K562 (cell line): ENCODE measurements around the gene FOXL2NB. TPM values are rescaled to one million over a fixed set of nuclear protein-coding genes. Genes with fewer than 3 reads are reported as not detected.

Experiments used
- CREBBP ChIP-seq: IDR thresholded peaks from one replicate; pipeline ENCODE4 v1.6.1; 2012; ENCODE audit warnings: low read depth, mild to moderate bottlenecking, control low read depth, inconsistent platforms, low read length
- DDX20 ChIP-seq: fragments of 450-650 bp; IDR thresholded peaks from 2 replicates; pipeline ENCODE4 v1.6.1; 2016; ENCODE audit warnings: missing genetic modification characterization, low read depth, mild to moderate bottlenecking, missing compliant biosample characterization, moderate library complexity
- EHMT2 ChIP-seq: fragments of 450-650 bp; IDR thresholded peaks from 2 replicates; pipeline ENCODE4 v1.6.1; 2018; ENCODE audit warnings: antibody characterized with exemption
- ETV6 ChIP-seq, 3 experiments: fragments of 150-350 bp in 1 of 3; sonication (generic) in 1 of 3; formaldehyde crosslinking in 1 of 3; IDR thresholded peaks; 2 replicates each; pipeline versions ENCODE4 v1.6.1 to v1.8.0; 2014 to 2022; ENCODE audit warnings: borderline replicate concordance in 2 of 3, low read depth in 2 of 3, antibody characterized with exemption in 1 of 3, low read length in 1 of 3, mild to moderate bottlenecking in 1 of 3, missing genetic modification reagents in 1 of 3
- GABPB1 ChIP-seq: sonication (generic); formaldehyde crosslinking; IDR thresholded peaks from 2 replicates; pipeline ENCODE4 v1.8.0; 2022; ENCODE audit warnings: mild to moderate bottlenecking, missing genetic modification reagents
- HNRNPH1 ChIP-seq: fragments of 200-400 bp; formaldehyde crosslinking; optimal IDR thresholded peaks from 2 replicates; pipeline ENCODE3; 2017; ENCODE audit warnings: low read depth, mild to moderate bottlenecking, low read length, moderate library complexity
- ID3 ChIP-seq, 2 experiments: fragments of 250-450 bp in 1 of 2; fragments of 450-650 bp in 1 of 2; sonication (Bioruptor Pico) in 1 of 2; IDR thresholded peaks; 2 replicates each; pipeline versions ENCODE4 v1.6.1 to v1.8.0; 2016 to 2021; ENCODE audit warnings: mild to moderate bottlenecking in 2 of 2, moderate library complexity in 2 of 2, missing compliant biosample characterization in 1 of 2, missing genetic modification characterization in 1 of 2
- NEUROD1 ChIP-seq: fragments of 150-350 bp; IDR thresholded peaks from 2 replicates; pipeline ENCODE4 v1.6.1; 2014; ENCODE audit warnings: borderline replicate concordance, low read length, low read depth; ENCODE audit not compliant: partially characterized antibody
- PHF20 ChIP-seq: fragments of 450-650 bp; IDR thresholded peaks from 2 replicates; pipeline ENCODE4 v1.6.1; 2018; ENCODE audit not compliant: partially characterized antibody
- RBBP5 ChIP-seq: fragments of 200-600 bp; sonication (generic); IDR thresholded peaks from 2 replicates; pipeline ENCODE4 v1.6.1; 2012; ENCODE audit warnings: borderline replicate concordance, mild to moderate bottlenecking, low read length, control low read depth, inconsistent platforms; ENCODE audit not compliant: insufficient read depth, poor library complexity, severe bottlenecking
- SMAD4 ChIP-seq: fragments of 250-450 bp; sonication (Bioruptor Pico); conservative IDR thresholded peaks from 2 replicates; pipeline ENCODE4 v1.8.0; 2021; ENCODE audit warnings: inconsistent platforms, mild to moderate bottlenecking, moderate library complexity
- STAT6 ChIP-seq: sonication (generic); formaldehyde crosslinking; IDR thresholded peaks from 2 replicates; pipeline ENCODE4 v1.8.1; 2023; ENCODE audit warnings: mild to moderate bottlenecking, missing genetic modification reagents
- ZNF146 ChIP-seq: IDR thresholded peaks from one replicate; pipeline ENCODE4 v1.6.1; 2018; ENCODE audit warnings: missing compliant biosample characterization; ENCODE audit not compliant: unreplicated experiment
- polyA plus RNA-seq, 8 experiments: library from polyadenylated mRNA; depleted of rRNA in 4 of 8; stranded (reverse) in 5 of 8; unstranded in 3 of 8; fragments of >200 nt; fragmentation: Nextera tagmentation in 2 of 8; fragmentation: Illumina TruSeq in 1 of 8; extraction: Ambion mirVana in 2 of 8; extraction: Trizol in 1 of 8; gene quantifications; 2 replicates each; pipeline versions ENCODE4 v1.2.1 to v1.2.3, GENCODE V29; 2011 to 2014; ENCODE audit warnings: inconsistent platforms in 1 of 8, missing spikeins in 1 of 8
- total RNA-seq, 7 experiments: library from RNA; depleted of rRNA in 6 of 7; stranded (reverse); fragments of >200 nt in 6 of 7; fragmentation: Illumina TruSeq in 2 of 7; extraction: Trizol in 2 of 7; gene quantifications; 2 replicates each; pipeline versions ENCODE4 v1.2.1 to v1.2.3, GENCODE V29; 2011 to 2021; ENCODE audit warnings: low replicate concordance in 1 of 7
- TF ChIP-seq, protein P1 (sequence below): sonication (generic); formaldehyde crosslinking; IDR thresholded peaks from 2 replicates; pipeline ENCODE4 v1.8.0; 2022; ENCODE audit warnings: mild to moderate bottlenecking, missing genetic modification reagents

The FOXL2NB gene
- total and polyA plus RNA-seq, 9 of the 15 experiments (the other 6 are each of a cell fraction or from before 2014, with no cell fraction given) = 0.71 to 17.4 (median 9.0) TPM

GRCh38 chr3:138915503-138916498 is 31.2 kb upstream of the FOXL2NB start (continued):
- 0 out of 2 replicates have a peak, but pooled peaks have one; percentile 26 for TF ChIP-seq STAT6 (CRISPR knock-in tag)
- peak; percentile 2 for TF ChIP-seq ZNF146 (CRISPR knock-in tag)
- TF ChIP-seq PHF20 = peak; percentile 12
- TF ChIP-seq, protein P1, sequence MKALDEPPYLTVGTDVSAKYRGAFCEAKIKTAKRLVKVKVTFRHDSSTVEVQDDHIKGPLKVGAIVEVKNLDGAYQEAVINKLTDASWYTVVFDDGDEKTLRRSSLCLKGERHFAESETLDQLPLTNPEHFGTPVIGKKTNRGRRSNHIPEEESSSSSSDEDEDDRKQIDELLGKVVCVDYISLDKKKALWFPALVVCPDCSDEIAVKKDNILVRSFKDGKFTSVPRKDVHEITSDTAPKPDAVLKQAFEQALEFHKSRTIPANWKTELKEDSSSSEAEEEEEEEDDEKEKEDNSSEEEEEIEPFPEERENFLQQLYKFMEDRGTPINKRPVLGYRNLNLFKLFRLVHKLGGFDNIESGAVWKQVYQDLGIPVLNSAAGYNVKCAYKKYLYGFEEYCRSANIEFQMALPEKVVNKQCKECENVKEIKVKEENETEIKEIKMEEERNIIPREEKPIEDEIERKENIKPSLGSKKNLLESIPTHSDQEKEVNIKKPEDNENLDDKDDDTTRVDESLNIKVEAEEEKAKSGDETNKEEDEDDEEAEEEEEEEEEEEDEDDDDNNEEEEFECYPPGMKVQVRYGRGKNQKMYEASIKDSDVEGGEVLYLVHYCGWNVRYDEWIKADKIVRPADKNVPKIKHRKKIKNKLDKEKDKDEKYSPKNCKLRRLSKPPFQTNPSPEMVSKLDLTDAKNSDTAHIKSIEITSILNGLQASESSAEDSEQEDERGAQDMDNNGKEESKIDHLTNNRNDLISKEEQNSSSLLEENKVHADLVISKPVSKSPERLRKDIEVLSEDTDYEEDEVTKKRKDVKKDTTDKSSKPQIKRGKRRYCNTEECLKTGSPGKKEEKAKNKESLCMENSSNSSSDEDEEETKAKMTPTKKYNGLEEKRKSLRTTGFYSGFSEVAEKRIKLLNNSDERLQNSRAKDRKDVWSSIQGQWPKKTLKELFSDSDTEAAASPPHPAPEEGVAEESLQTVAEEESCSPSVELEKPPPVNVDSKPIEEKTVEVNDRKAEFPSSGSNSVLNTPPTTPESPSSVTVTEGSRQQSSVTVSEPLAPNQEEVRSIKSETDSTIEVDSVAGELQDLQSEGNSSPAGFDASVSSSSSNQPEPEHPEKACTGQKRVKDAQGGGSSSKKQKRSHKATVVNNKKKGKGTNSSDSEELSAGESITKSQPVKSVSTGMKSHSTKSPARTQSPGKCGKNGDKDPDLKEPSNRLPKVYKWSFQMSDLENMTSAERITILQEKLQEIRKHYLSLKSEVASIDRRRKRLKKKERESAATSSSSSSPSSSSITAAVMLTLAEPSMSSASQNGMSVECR (CRISPR knock-in tag) = peak; percentile 66
- no peak for TF ChIP-seq CREBBP
- no peak for TF ChIP-seq HNRNPH1
- peak; percentile 68 for TF ChIP-seq GABPB1 (CRISPR knock-in tag)
- 0 out of 4 replicates have a peak, but pooled peaks of 1 of the 2 experiments have one; percentile 44 for TF ChIP-seq ETV6 (IDR thresholded peaks at IDR 0.05; ENCODE audit: borderline replicate concordance in 1 of 2, low read depth in 2 of 2, low read length in 1 of 2)
- no peak for TF ChIP-seq ETV6 (CRISPR knock-in tag; IDR thresholded peaks at IDR 0.05; ENCODE audit: borderline replicate concordance)
- TF ChIP-seq ID3 (CRISPR knock-in tag; IDR thresholded peaks at IDR 0.05) = no peak
- TF ChIP-seq ID3 (tag; IDR thresholded peaks at IDR 0.05) = peak; percentile 49; the same call in 1 of the 2 replicates
- peak; percentile 65 for TF ChIP-seq NEUROD1
- no peak for TF ChIP-seq EHMT2
- TF ChIP-seq DDX20 = no peak
- peak; percentile 81 for TF ChIP-seq SMAD4 (CRISPR knock-in tag)
- no peak for TF ChIP-seq RBBP5
